ENCODE measurements around the gene PEDS1.
"Not testable (repeated sequence)": the region's sequence is repeated elsewhere in the genome, so short reads cannot be mapped to it uniquely, and the experiment has no call there.

The PEDS1 gene

DNA sequence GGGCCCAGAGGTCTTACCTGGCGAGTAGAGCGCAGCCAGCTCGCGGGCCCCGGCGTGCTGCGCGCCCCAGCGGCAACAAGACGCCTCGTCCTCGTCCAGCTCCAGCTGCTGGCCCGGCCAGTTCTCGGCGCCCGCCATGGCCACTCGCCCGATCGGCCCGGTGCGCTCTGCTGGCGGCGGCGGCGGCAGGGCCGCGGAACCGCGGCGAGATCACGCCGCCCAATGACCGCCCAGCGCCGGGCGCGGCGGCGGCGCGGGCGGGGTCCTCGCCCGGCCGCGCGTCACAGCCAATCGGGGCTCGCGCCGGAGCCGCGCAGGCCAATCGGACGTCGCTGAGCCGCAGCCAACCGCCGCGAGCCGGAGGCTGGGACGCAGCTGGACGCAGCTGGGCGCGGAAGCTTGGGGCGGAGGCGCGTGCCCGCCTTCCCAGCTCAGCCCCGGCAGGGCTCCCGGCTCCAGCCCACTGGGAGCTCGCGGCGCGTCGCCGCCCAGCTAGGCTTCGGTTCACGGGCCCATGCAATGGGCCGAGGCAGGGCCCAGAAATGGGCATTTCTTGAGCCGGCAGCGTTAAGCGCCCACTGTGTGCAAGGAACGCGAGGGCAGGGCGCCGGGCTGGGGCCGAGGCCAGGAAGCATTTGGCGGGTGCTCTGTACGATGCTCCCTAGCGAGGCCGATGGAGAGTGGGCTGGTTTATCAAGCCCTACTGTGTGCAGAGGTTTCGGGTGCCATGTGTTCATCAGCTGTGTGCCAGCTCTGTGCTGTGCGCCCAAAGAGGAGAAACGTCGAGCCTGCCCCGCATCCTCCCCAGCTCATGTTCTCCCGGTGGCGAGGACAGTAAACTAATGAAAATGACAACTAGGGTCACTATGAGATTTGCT lies at the start of gene PEDS1:
Gene PEDS1, minus strand, starts transcription at position 224 of the 878 bp plus-strand sequence. Its CDS starts 86 bp downstream, at position 138.
- ATAC-seq, result peak; percentile 98
- peak within 1 kb of the TSS; percentile 90 for H3K4me3 Mint-ChIP-seq
- peak within 1 kb of the TSS; percentile 98 for H3K27ac Mint-ChIP-seq

DNA sequence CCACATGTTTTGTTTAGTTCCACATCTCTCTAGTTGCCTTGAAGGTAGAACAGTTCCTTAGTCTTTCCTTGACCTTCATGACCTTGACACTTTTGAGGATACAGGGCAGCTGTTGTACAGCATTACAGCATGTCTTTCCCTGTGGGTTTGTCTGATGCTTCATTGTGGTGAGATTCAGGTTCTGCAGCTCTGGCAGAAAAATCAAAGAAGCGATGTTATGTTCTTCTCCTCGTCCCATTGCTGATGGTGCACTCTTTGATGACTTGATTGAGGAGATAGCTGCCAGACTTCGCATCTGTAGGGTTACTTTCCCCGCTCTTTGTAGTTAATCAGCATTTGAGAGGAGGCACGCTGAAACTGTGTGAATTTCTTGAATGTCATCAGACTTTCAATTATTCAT lies 49.2 kb upstream of the PEDS1 start:
- H3K4me3 Mint-ChIP-seq, result no peak overlapping the region
- H3K36me3 Mint-ChIP-seq, result no peaks in the 10 kb centered on the region
- ATAC-seq, result peak; percentile 11
- DNase-seq (ENCODE audit: low spot score in 2 of 2), result no peak
- peaks cover 5% of the 10 kb centered on the region for H3K4me1 Mint-ChIP-seq
- H3K27ac Mint-ChIP-seq, result no peak overlapping the region
- H3K9me3 Mint-ChIP-seq, result peaks cover 4% of the 10 kb centered on the region

More for the DNA sequence above, at the start of gene PEDS1:
- no peaks in the 10 kb centered on the region for H3K9me3 Mint-ChIP-seq
- H3K4me1 Mint-ChIP-seq, result peaks cover 51% of the 10 kb centered on the region
- peaks cover 27% of the 10 kb centered on the region for H3K36me3 Mint-ChIP-seq
- peak; percentile 81 to 87 for DNase-seq (ENCODE audit: low spot score in 2 of 2)

GRCh38 chr20:50201710-50202109 lies 48.2 kb upstream of the PEDS1 start:
- ATAC-seq; DNase-seq (ENCODE audit: low spot score in 2 of 2); H3K9me3 Mint-ChIP-seq; H3K36me3 Mint-ChIP-seq; H3K27ac Mint-ChIP-seq; H3K4me3 Mint-ChIP-seq: not testable (repeated sequence)
- H3K4me1 Mint-ChIP-seq, result peaks cover 12% of the 10 kb centered on the region

DNA sequence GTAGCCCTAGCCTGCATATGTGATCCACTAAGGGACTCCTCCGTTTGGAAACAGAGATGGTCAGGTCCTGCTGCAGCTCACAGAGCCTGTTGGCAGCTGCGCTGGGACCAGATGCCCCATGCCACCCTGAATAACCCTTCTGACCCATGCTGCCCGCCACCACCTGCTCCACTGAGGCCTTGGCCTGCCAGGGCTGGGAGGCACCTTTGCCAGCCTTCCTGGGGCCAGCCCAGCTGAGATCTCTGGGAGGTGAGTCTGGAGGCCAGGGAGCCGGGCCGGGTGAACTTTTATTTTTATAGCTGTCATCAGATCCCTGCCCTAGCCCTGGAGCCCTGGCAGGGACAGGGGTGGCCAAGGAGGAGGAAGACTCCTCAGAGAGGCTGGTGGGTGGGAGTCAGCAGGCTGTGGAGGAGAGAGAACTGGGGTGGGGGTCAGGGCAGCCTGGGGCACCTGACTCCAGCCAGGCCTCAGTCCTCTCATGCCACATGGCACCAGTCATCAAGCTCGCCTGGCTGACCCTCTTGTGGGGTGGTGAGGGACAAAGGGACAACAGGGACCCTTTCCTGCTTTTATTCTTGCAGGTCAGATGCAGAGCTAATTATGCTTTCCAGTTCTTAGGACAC lies 47.1 kb upstream of the PEDS1 start:
- Mint-ChIP-seq H3K9me3 (peaks cover 4% of the 10 kb centered on the region), H3K36me3 (no peaks in the 10 kb centered on the region), H3K4me1 (peaks cover 12% of the 10 kb centered on the region), H3K27ac (no peak overlapping the region), H3K4me3 (no peak overlapping the region)
- ATAC-seq (no peak), DNase-seq (ENCODE audit: low spot score in 2 of 2) (no peak)

DNA sequence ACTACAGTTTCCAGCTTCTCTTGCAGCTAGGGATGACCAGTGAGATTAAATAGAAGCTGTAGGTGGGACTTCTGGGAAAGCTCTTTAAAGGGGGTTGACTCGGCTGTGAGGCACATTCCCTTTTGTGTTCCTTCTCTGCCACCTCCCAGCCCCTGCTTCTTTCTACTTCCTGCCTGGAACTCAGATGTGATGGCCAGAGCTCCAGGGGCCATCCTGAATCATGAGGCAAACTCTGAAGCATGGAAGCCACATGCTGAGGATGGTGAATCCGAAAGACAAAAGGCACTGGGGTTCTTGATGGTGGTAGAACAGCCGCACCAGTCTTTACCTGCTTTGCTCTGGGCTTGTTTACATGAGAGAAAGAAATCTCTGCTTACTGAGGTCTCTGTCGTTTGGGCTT lies 46.2 kb upstream of the PEDS1 start:
- ATAC-seq (no peak), DNase-seq (ENCODE audit: low spot score in 2 of 2) (no peak)
- Mint-ChIP-seq H3K9me3 (peaks cover 4% of the 10 kb centered on the region), H3K4me1 (peaks cover 21% of the 10 kb centered on the region), H3K27ac (no peak overlapping the region), H3K36me3 (peaks cover 4% of the 10 kb centered on the region), H3K4me3 (no peak overlapping the region)

- Mint-ChIP-seq H3K4me3 (no peak overlapping the region), H3K36me3 (peaks cover 10% of the 10 kb centered on the region), H3K4me1 (peaks cover 31% of the 10 kb centered on the region), H3K27ac (no peak overlapping the region), H3K9me3 (peaks cover under 1% of the 10 kb centered on the region)
- ATAC-seq, result no peak
- DNase-seq (ENCODE audit: low spot score in 2 of 2), result no peak
Measured at GRCh38 chr20:50198716-50199115, 45.2 kb upstream of the PEDS1 start.

GRCh38 chr20:50198180-50198666 lies 44.7 kb upstream of the PEDS1 start:
- no peak for DNase-seq (ENCODE audit: low spot score in 2 of 2)
- no peaks in the 10 kb centered on the region for H3K9me3 Mint-ChIP-seq
- ATAC-seq, result no peak
- H3K27ac Mint-ChIP-seq, result no peak overlapping the region
- H3K36me3 Mint-ChIP-seq, result peaks cover 15% of the 10 kb centered on the region
- H3K4me1 Mint-ChIP-seq, result peaks cover 36% of the 10 kb centered on the region
- no peak overlapping the region for H3K4me3 Mint-ChIP-seq

- Mint-ChIP-seq H3K36me3 (peaks cover 21% of the 10 kb centered on the region), H3K4me1 (peaks cover 38% of the 10 kb centered on the region), H3K9me3 (no peaks in the 10 kb centered on the region), H3K27ac (peak overlapping the region; percentile 65), H3K4me3 (no peak overlapping the region)
- DNase-seq (ENCODE audit: low spot score in 2 of 2), result no peak
- ATAC-seq, result no peak
Measured at GRCh38 chr20:50197463-50198179, 44.1 kb upstream of the PEDS1 start.

DNA sequence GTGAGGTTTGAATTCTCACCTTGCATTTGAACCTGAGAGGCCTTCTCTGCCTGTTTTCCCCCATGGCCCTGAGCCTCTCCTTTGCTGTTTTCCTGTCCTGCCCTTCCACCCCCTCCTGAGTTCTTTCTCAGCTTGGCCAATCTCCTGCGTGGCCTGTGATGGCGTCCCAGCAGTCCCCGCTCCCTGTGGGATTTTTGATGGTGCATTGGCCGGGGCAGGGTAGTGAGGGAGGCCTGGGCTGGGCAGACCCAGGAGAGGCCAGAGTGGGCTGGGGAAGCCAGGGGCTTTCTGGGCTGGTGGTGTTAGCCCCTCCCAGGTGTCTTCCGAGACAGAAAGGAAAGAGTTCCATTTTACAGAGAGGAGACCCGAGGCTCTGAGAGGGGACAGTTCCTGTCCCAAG lies 43.4 kb upstream of the PEDS1 start:
- Mint-ChIP-seq H3K36me3 (peaks cover 28% of the 10 kb centered on the region), H3K27ac (peak overlapping the region; percentile 65), H3K4me1 (peaks cover 39% of the 10 kb centered on the region), H3K9me3 (no peaks in the 10 kb centered on the region), H3K4me3 (no peak overlapping the region)
- ATAC-seq (no peak), DNase-seq (ENCODE audit: low spot score in 2 of 2) (no peak)

DNA sequence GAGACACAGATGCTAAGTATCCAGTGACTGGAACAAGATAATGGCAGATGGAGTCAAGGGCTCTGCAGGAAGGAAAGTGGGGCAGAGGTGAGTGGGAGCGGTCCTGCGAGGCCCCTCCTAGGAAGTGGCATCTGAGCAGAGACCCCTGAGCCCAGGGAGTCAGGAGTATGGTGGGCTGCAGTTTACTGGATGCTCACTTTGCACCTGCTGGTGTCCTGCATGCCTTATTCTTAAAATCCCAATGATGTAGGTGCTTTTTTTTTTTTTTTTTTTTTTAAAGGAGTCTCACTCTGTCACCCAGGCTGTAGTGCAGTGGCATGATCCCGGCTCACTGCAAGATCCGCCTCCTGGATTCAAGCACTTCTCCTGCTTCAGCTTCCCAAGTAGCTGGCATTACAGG lies 42.7 kb upstream of the PEDS1 start:
- no peaks in the 10 kb centered on the region for H3K9me3 Mint-ChIP-seq
- H3K4me3 Mint-ChIP-seq, result no peak overlapping the region
- ATAC-seq (no peak), DNase-seq (ENCODE audit: low spot score in 2 of 2) (no peak)
- peaks cover 29% of the 10 kb centered on the region for H3K36me3 Mint-ChIP-seq
- no peak overlapping the region for H3K27ac Mint-ChIP-seq
- peaks cover 39% of the 10 kb centered on the region for H3K4me1 Mint-ChIP-seq

DNA sequence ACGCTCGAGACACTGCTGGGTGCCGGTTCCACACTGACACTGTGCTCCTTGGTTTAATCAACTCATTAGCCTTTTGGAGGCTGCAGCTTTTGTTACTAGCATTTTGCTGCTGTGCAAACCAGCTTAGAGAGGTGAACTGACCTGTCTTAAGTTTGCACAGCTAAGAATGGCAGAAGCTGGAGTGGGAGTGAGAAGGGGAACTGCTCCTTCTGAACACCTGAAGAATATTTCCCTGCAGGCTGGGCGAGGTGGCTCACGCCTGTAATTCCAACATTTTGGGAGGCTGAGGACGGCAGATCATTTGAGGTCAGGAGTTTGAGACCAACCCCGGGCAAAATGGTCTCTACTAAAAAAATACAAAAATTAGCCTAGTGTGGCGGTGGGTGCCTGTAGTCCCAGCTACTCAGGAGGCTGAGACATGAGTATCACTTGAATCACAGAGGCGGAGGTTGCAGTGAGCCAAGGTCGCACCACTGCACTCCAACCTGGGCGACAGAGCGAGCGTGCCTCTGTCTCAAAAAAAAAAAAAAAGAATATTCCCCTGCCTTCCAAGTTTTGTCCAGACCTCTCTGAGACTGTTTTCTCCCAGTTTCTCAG lies 42.1 kb upstream of the PEDS1 start:
- no peaks in the 10 kb centered on the region for H3K9me3 Mint-ChIP-seq
- DNase-seq (ENCODE audit: low spot score in 2 of 2), result no peak
- no peak for ATAC-seq
- H3K36me3 Mint-ChIP-seq, result peaks cover 29% of the 10 kb centered on the region
- H3K4me3 Mint-ChIP-seq, result no peak overlapping the region
- H3K4me1 Mint-ChIP-seq, result peaks cover 39% of the 10 kb centered on the region
- no peak overlapping the region for H3K27ac Mint-ChIP-seq

GRCh38 chr20:50194831-50195523 lies 41.5 kb upstream of the PEDS1 start:
- peak overlapping the region; percentile 83 for H3K27ac Mint-ChIP-seq
- DNase-seq (ENCODE audit: low spot score in 2 of 2), result no peak
- peak overlapping the region; percentile 96 for H3K4me3 Mint-ChIP-seq
- peaks cover 29% of the 10 kb centered on the region for H3K36me3 Mint-ChIP-seq
- peaks cover 39% of the 10 kb centered on the region for H3K4me1 Mint-ChIP-seq
- no peaks in the 10 kb centered on the region for H3K9me3 Mint-ChIP-seq
- ATAC-seq, result no peak

DNA sequence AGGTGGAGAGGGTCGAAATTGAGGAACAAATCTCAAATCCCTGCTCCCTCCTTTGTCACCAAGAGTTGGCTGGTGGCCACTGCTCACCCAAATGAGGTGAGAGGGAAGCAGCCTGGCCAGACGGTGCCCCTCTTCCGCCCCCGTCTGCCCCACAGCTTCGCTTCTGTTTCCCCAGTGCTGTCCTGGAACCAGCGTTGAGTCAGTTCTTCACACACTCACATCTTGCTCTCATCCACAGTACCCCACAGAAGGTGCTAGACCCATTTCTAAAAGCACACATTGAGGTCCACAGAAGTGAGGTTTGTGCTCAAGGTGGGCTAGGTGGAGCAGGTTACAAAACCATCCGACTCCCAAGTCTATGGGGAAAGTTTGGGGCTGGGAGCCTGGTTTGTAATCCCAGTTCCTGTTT lies 40.9 kb upstream of the PEDS1 start:
- H3K4me3 Mint-ChIP-seq, result peak overlapping the region; percentile 96
- H3K9me3 Mint-ChIP-seq, result no peaks in the 10 kb centered on the region
- H3K27ac Mint-ChIP-seq, result peak overlapping the region; percentile 83
- ATAC-seq, result no peak
- peaks cover 29% of the 10 kb centered on the region for H3K36me3 Mint-ChIP-seq
- no peak for DNase-seq (ENCODE audit: low spot score in 2 of 2)
- H3K4me1 Mint-ChIP-seq, result peaks cover 39% of the 10 kb centered on the region

GRCh38 chr20:50193836-50194421 lies 40.4 kb upstream of the PEDS1 start:
- DNase-seq (ENCODE audit: low spot score in 2 of 2) (no peak), ATAC-seq (no peak)
- Mint-ChIP-seq H3K4me3 (peak overlapping the region; percentile 96), H3K27ac (peak overlapping the region; percentile 99), H3K36me3 (peaks cover 29% of the 10 kb centered on the region), H3K4me1 (peaks cover 39% of the 10 kb centered on the region), H3K9me3 (no peaks in the 10 kb centered on the region)
